GM12875 (cell line): ENCODE data around the gene HLA-B.

Experiments
- H3K4me3 ChIP-seq: one replicate; pipeline ENCODE4 v1.5.1; 2011; ENCODE audit warnings: low read depth, low read length, control low read depth
- CTCF ChIP-seq: IDR thresholded peaks from 2 replicates; pipeline ENCODE4 v1.5.1; 2011; ENCODE audit warnings: low read depth, mild to moderate bottlenecking, control low read depth, inconsistent platforms, low read length, moderate library complexity, borderline replicate concordance; ENCODE audit not compliant: insufficient read depth

HLA-B gene

GRCh38 chr6:31356946-31357466 lies at the start of gene HLA-B:
Gene HLA-B (minus strand): TSS chr6:31357179. CDS start chr6:31357158, 21 bp downstream.
- TF ChIP-seq CTCF: no peak
- peak within 1 kb of the TSS; percentile 57 for H3K4me3 ChIP-seq

- H3K4me3 ChIP-seq: no peak overlapping the region
- TF ChIP-seq CTCF: no peak
Measured at GRCh38 chr6:31405996-31406395, 49.0 kb upstream of the HLA-B start.

- H3K4me3 ChIP-seq: peak overlapping the region; percentile 72
Measured at GRCh38 chr6:31404061-31404364, 47.0 kb upstream of the HLA-B start.

GRCh38 chr6:31403283-31404060 lies 46.5 kb upstream of the HLA-B start, which contains the start of gene MICA:
Gene MICA (plus strand): TSS chr6:31403595. CDS start chr6:31403633, 38 bp downstream.
- TF ChIP-seq CTCF: no peak
- peak within 1 kb of the TSS; percentile 72 for H3K4me3 ChIP-seq

- no peak for TF ChIP-seq CTCF
- H3K4me3 ChIP-seq: peak overlapping the region; percentile 72
Measured at GRCh38 chr6:31402324-31403282, 45.6 kb upstream of the HLA-B start.

- no peak for TF ChIP-seq CTCF
- no peak overlapping the region for H3K4me3 ChIP-seq
Measured at GRCh38 chr6:31401403-31401802, 44.4 kb upstream of the HLA-B start.

GRCh38 chr6:31400467-31401289 lies 43.7 kb upstream of the HLA-B start:
- peak overlapping the region; percentile 61 for H3K4me3 ChIP-seq
- TF ChIP-seq CTCF: no peak
